T-helper 2 cell treated with Interferon-gamma antibody and Interleukin-4, amounts not matched to agents 100 ng/mL and 5 ng/mL, for 36 hours (primary cell): Measurements from ENCODE around the gene GEN1. TPM values are rescaled to one million over a fixed set of nuclear protein-coding genes. Genes with fewer than 3 reads are reported as not detected.

Source experiments
- intact Hi-C: fragments of 100-400 bp; cut with micrococcal nuclease; formaldehyde crosslinking; loops from one replicate; pipeline ENCODE4 v1.15.1; 2023
- total RNA-seq: library from RNA; stranded (reverse); gene quantifications from 2 replicates; pipeline ENCODE4 v1.2.3, GENCODE V29; 2022

GEN1 gene
- total RNA-seq: 41.8 and 45.4 TPM in 2 replicates

GRCh38 chr2:17753803-17754663 is at the start of gene GEN1, which contains the start of gene SMC6:
Gene GEN1 (plus strand): TSS chr2:17754138. CDS start chr2:17759944, 5,806 bp downstream.
Gene SMC6 (minus strand): TSS chr2:17753810. CDS start chr2:17745946, 7,864 bp downstream.
- intact Hi-C loops: loop anchor here (1.0 to 5.0 kb wide), 3 partner anchors 35 to 803 kb away; partner anchors contain the start of gene KCNS3

GRCh38 chr2:17706845-17707244 is 47.1 kb upstream of the GEN1 start:
- intact Hi-C loops: no loop called here

- intact Hi-C loops: no loop called here
Measured at GRCh38 chr2:17708501-17708900, 45.4 kb upstream of the GEN1 start.

GRCh38 chr2:17709897-17710296 is 44.0 kb upstream of the GEN1 start:
- intact Hi-C loops: loop anchor here (10.0 kb wide), 1 partner anchor 465 kb away; no protein-coding TSS in a partner anchor

- intact Hi-C loops: loop anchor here (10.0 kb wide), 1 partner anchor 464 kb away; no protein-coding TSS in a partner anchor
Measured at GRCh38 chr2:17710547-17711248, 43.2 kb upstream of the GEN1 start.

GRCh38 chr2:17713291-17713690 is 40.6 kb upstream of the GEN1 start:
- intact Hi-C loops: loop anchor here (10.0 kb wide), 1 partner anchor 462 kb away; no protein-coding TSS in a partner anchor

- intact Hi-C loops: loop anchor here (10.0 kb wide), 1 partner anchor 457 kb away; no protein-coding TSS in a partner anchor
Measured at GRCh38 chr2:17717666-17718065, 36.3 kb upstream of the GEN1 start.

- intact Hi-C loops: loop anchor here (1.0 to 10.0 kb wide), 4 partner anchors 36 to 456 kb away; partner anchors contain the start of gene GEN1
Measured at GRCh38 chr2:17718689-17719088, 35.2 kb upstream of the GEN1 start.

GRCh38 chr2:17719562-17720371 is 34.2 kb upstream of the GEN1 start:
- intact Hi-C loops: loop anchor here (1.0 to 10.0 kb wide), 4 partner anchors 35 to 455 kb away; partner anchors contain the start of gene GEN1

- intact Hi-C loops: no loop called here
Measured at GRCh38 chr2:17728210-17728609, 25.7 kb upstream of the GEN1 start.

- intact Hi-C loops: no loop called here
Measured at GRCh38 chr2:17729880-17730279, 24.1 kb upstream of the GEN1 start.

GRCh38 chr2:17733599-17733998 is 20.3 kb upstream of the GEN1 start:
- intact Hi-C loops: no loop called here

- intact Hi-C loops: no loop called here
Measured at GRCh38 chr2:17735864-17736263, 18.1 kb upstream of the GEN1 start.

- intact Hi-C loops: no loop called here
Measured at GRCh38 chr2:17736989-17737388, 16.9 kb upstream of the GEN1 start.

- intact Hi-C loops: no loop called here
Measured at GRCh38 chr2:17740203-17740602, 13.7 kb upstream of the GEN1 start.

GRCh38 chr2:17747684-17748452 is 6.1 kb upstream of the GEN1 start:
- intact Hi-C loops: no loop called here

- intact Hi-C loops: no loop called here
Measured at GRCh38 chr2:17748745-17749144, 5.2 kb upstream of the GEN1 start.

GRCh38 chr2:17749753-17750438 is 4.0 kb upstream of the GEN1 start:
- intact Hi-C loops: loop anchor here (5.0 kb wide), 2 partner anchors 127 to 807 kb away; partner anchors contain the start of gene KCNS3

GRCh38 chr2:17752246-17752645 is 1.7 kb upstream of the GEN1 start:
- intact Hi-C loops: loop anchor here (5.0 kb wide), 2 partner anchors 125 to 805 kb away; partner anchors contain the start of gene KCNS3
